HepG2 (cell line): ENCODE results near the gene OLR1.

Source experiments
- BCLAF1 ChIP-seq: fragments of 450-650 bp; IDR thresholded peaks from 2 replicates; pipeline ENCODE4 v1.6.1; 2017; ENCODE audit warnings: mild to moderate bottlenecking
- HOXA3 ChIP-seq: sonication (generic); formaldehyde crosslinking; IDR thresholded peaks from 2 replicates; pipeline ENCODE4 v1.5.0; 2020; ENCODE audit warnings: missing genetic modification reagents
- LCORL ChIP-seq, 2 experiments: fragments of 450-650 bp in 1 of 2; sonication (generic) in 1 of 2; formaldehyde crosslinking in 1 of 2; IDR thresholded peaks; 2 replicates each; pipeline versions ENCODE4 v1.5.0 to v1.6.1; 2017 to 2020; ENCODE audit warnings: antibody characterized with exemption in 1 of 2, missing genetic modification reagents in 1 of 2
- MED13 ChIP-seq: sonication (generic); formaldehyde crosslinking; IDR thresholded peaks from 2 replicates; pipeline ENCODE4 v1.5.0; 2020; ENCODE audit warnings: missing genetic modification reagents
- NPAS2 ChIP-seq: sonication (generic); formaldehyde crosslinking; IDR thresholded peaks from 2 replicates; pipeline ENCODE4 v1.8.0; 2022; ENCODE audit warnings: mild to moderate bottlenecking, missing genetic modification reagents, borderline replicate concordance
- YEATS4 ChIP-seq: sonication (generic); formaldehyde crosslinking; IDR thresholded peaks from 2 replicates; pipeline ENCODE4 v1.4.0; 2020; ENCODE audit warnings: missing genetic modification reagents, borderline replicate concordance
- ZNF24 ChIP-seq: fragments of 450-650 bp; IDR thresholded peaks from 2 replicates; pipeline ENCODE4 v1.6.1; 2017; ENCODE audit warnings: antibody characterized with exemption, mild to moderate bottlenecking
- TF ChIP-seq, protein P1 (sequence below): sonication (generic); formaldehyde crosslinking; IDR thresholded peaks from 2 replicates; pipeline ENCODE4 v1.5.0; 2020; ENCODE audit warnings: missing genetic modification reagents

- no peak for TF ChIP-seq ZNF24
- TF ChIP-seq NPAS2 (CRISPR knock-in tag), result no peak
- TF ChIP-seq LCORL (IDR thresholded peaks at IDR 0.05), result no peak
- no peak for TF ChIP-seq LCORL (CRISPR knock-in tag; IDR thresholded peaks at IDR 0.05)
- no peak for TF ChIP-seq MED13 (CRISPR knock-in tag)
- TF ChIP-seq, protein P1, sequence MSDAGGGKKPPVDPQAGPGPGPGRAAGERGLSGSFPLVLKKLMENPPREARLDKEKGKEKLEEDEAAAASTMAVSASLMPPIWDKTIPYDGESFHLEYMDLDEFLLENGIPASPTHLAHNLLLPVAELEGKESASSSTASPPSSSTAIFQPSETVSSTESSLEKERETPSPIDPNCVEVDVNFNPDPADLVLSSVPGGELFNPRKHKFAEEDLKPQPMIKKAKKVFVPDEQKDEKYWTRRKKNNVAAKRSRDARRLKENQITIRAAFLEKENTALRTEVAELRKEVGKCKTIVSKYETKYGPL, result no peak
- no peak for TF ChIP-seq BCLAF1
- no peak for TF ChIP-seq HOXA3 (CRISPR knock-in tag)
- no peak for TF ChIP-seq YEATS4 (CRISPR knock-in tag)
Observed at GRCh38 chr12:10214136-10214894, 42.4 kb upstream of the OLR1 start.
